AG04450 (cell line): ENCODE measurements around the gene RASSF9. TPM values are rescaled to one million over a fixed set of nuclear protein-coding genes. Genes with fewer than 3 reads are reported as not detected.

Source experiments
- CTCF ChIA-PET: fragments of 300-600, 350-600 bp; formaldehyde crosslinking; extraction: SDS; loops from one replicate; lab custom pipeline; 2022; ENCODE audit warnings: antibody characterized with exemption, inconsistent platforms; lab: Charles Lee
- POLR2A ChIA-PET: fragments of 350-600 bp; formaldehyde crosslinking; extraction: SDS; loops from one replicate; lab custom pipeline; 2021; ENCODE audit warnings: antibody characterized with exemption, inconsistent platforms; lab: Yijun Ruan, JAX
- DNase-seq: peaks from one replicate; pipeline ENCODE4 v3.0.0-alpha.2; 2011; ENCODE audit warnings: low read depth, low spot score
- H3K27ac ChIP-seq: one replicate; pipeline ENCODE4 v1.5.1; 2012; ENCODE audit warnings: low read depth, low read length, control low read depth
- H3K27me3 ChIP-seq: one replicate; pipeline ENCODE4 v1.6.0; 2012; ENCODE audit warnings: low read length; ENCODE audit not compliant: control insufficient read depth, insufficient read depth
- H3K4me3 ChIP-seq: 2 replicates; pipeline ENCODE4 v1.5.1; 2011; ENCODE audit warnings: mild to moderate bottlenecking, low read depth, low read length, control low read depth
- H3K9me3 ChIP-seq: 2 replicates; pipeline ENCODE4 v1.5.1; 2012; ENCODE audit warnings: low read length; ENCODE audit not compliant: control insufficient read depth, insufficient read depth
- CTCF ChIP-seq: IDR thresholded peaks from 2 replicates; pipeline ENCODE4 v1.5.1; 2011; ENCODE audit warnings: low read depth, low read length, control low read depth, inconsistent platforms
- polyA plus RNA-seq: library from polyadenylated mRNA; depleted of rRNA; stranded (reverse); fragments of >200 nt; gene quantifications from 2 replicates; pipeline ENCODE4 v1.2.3, GENCODE V29; 2011

Gene RASSF9
- polyA plus RNA-seq, 1 experiment: 0.16 TPM

GRCh38 chr12:85833579-85833978, 2.6 kb downstream of the RASSF9 start:
- ChIA-PET CTCF (no interaction called here), POLR2A (no interaction called here)
- no peaks in the 10 kb centered on the region for H3K9me3 ChIP-seq
- H3K27ac ChIP-seq: no peak overlapping the region
- no peak overlapping the region for H3K4me3 ChIP-seq
- no peak for TF ChIP-seq CTCF
- H3K27me3 ChIP-seq: no peaks in the 10 kb centered on the region
- no peak for DNase-seq

GRCh38 chr12:85831327-85831990, 4.8 kb downstream of the RASSF9 start:
- CTCF ChIA-PET: interaction anchor here (1.2 kb wide), 1 partner anchor 35 kb away, joined by 3 read pairs; no protein-coding TSS in a partner anchor
- TF ChIP-seq CTCF: no peak
- POLR2A ChIA-PET: no interaction called here
- H3K27me3 ChIP-seq: no peaks in the 10 kb centered on the region
- no peaks in the 10 kb centered on the region for H3K9me3 ChIP-seq
- DNase-seq: no peak
- H3K4me3 ChIP-seq: no peak overlapping the region
- H3K27ac ChIP-seq: no peak overlapping the region

GRCh38 chr12:85829391-85829790, 6.8 kb downstream of the RASSF9 start:
- peak; percentile 7 for DNase-seq

GRCh38 chr12:85828576-85828975, 7.6 kb downstream of the RASSF9 start:
- CTCF ChIA-PET: no interaction called here
- Histone ChIP-seq H3K27ac (no peak overlapping the region), H3K9me3 (no peaks in the 10 kb centered on the region), H3K4me3 (no peak overlapping the region), H3K27me3 (no peaks in the 10 kb centered on the region)
- no peak for DNase-seq
- POLR2A ChIA-PET: no interaction called here
- no peak for TF ChIP-seq CTCF

More at GRCh38 chr12:85829391-85829790, 6.8 kb downstream of the RASSF9 start:
- no peak for TF ChIP-seq CTCF
- Histone ChIP-seq H3K4me3 (no peak overlapping the region), H3K27me3 (no peaks in the 10 kb centered on the region), H3K9me3 (no peaks in the 10 kb centered on the region), H3K27ac (no peak overlapping the region)
- ChIA-PET POLR2A (no interaction called here), CTCF (no interaction called here)

GRCh38 chr12:85825746-85826145, 10.5 kb downstream of the RASSF9 start:
- no peak for DNase-seq
- CTCF ChIA-PET: no interaction called here
- no peak for TF ChIP-seq CTCF
- no peaks in the 10 kb centered on the region for H3K27me3 ChIP-seq
- H3K27ac ChIP-seq: no peak overlapping the region
- H3K4me3 ChIP-seq: no peak overlapping the region
- H3K9me3 ChIP-seq: no peaks in the 10 kb centered on the region
- POLR2A ChIA-PET: no interaction called here
